HG03432 (cell line): Measurements from ENCODE around the gene MRTO4.
"Not testable (repeated sequence)": the region's sequence is repeated elsewhere in the genome, so short reads cannot be mapped to it uniquely, and the experiment has no call there.

ENCODE experiments used
- ATAC-seq: cut with Tn5 transposase; IDR thresholded peaks from one replicate; pipeline ENCODE4 v1.9.1; 2021; ENCODE audit warnings: mild to moderate bottlenecking, moderate library complexity; ENCODE audit not compliant: unreplicated experiment

MRTO4 gene

GRCh38 chr1:19269427-19270342 lies 18.1 kb downstream of the MRTO4 start:
- not testable (repeated sequence) for ATAC-seq

- not testable (repeated sequence) for ATAC-seq
These were observed 18.7 kb downstream of the MRTO4 start for GRCh38 chr1:19270343-19270730.

GRCh38 chr1:19272064-19272463 lies 20.5 kb downstream of the MRTO4 start:
- no peak for ATAC-seq

GRCh38 chr1:19273106-19273843 lies 21.7 kb downstream of the MRTO4 start:
- no peak for ATAC-seq

- not testable (repeated sequence) for ATAC-seq
These were observed 22.4 kb downstream of the MRTO4 start for GRCh38 chr1:19273844-19274531.

- no peak for ATAC-seq
These were observed 23.0 kb downstream of the MRTO4 start for GRCh38 chr1:19274636-19275035.

- no peak for ATAC-seq
These were observed 32.3 kb downstream of the MRTO4 start for GRCh38 chr1:19283891-19284290.

GRCh38 chr1:19284881-19285280 lies 33.3 kb downstream of the MRTO4 start:
- no peak for ATAC-seq

- ATAC-seq = not testable (repeated sequence)
These were observed 33.8 kb downstream of the MRTO4 start for GRCh38 chr1:19285366-19285765.

- not testable (repeated sequence) for ATAC-seq
These were observed 34.2 kb downstream of the MRTO4 start for GRCh38 chr1:19285807-19286206.

- no peak for ATAC-seq
These were observed 36.0 kb downstream of the MRTO4 start for GRCh38 chr1:19287436-19288185.

- ATAC-seq = not testable (repeated sequence)
These were observed 37.0 kb downstream of the MRTO4 start, which contains the start of gene AKR7A3 for GRCh38 chr1:19288324-19289241. Gene AKR7A3 (minus strand): TSS chr1:19288770. CDS start chr1:19288709, 61 bp downstream.

- ATAC-seq = no peak
These were observed 37.6 kb downstream of the MRTO4 start for GRCh38 chr1:19289244-19289643.

GRCh38 chr1:19294638-19295037 lies 43.0 kb downstream of the MRTO4 start:
- no peak for ATAC-seq

GRCh38 chr1:19300211-19300610 lies 48.6 kb downstream of the MRTO4 start:
- no peak for ATAC-seq

GRCh38 chr1:19304081-19304480 lies 52.5 kb downstream of the MRTO4 start:
- not testable (repeated sequence) for ATAC-seq

- no peak for ATAC-seq
These were observed 54.3 kb downstream of the MRTO4 start for GRCh38 chr1:19305880-19306279.

GRCh38 chr1:19306941-19307340 lies 55.3 kb downstream of the MRTO4 start:
- ATAC-seq = no peak

GRCh38 chr1:19307794-19308508 lies 56.3 kb downstream of the MRTO4 start:
- ATAC-seq = no peak
